HEK293 (cell line): Measurements from ENCODE around the gene VANGL2.

Experiments
- CTCF ChIP-seq: fragments of 450-650 bp; formaldehyde crosslinking; IDR thresholded peaks from 2 replicates; pipeline ENCODE4 v1.5.1; 2016; ENCODE audit warnings: missing biosample characterization, missing genetic modification characterization
- ZBTB26 ChIP-seq: fragments of 450-650 bp; formaldehyde crosslinking; optimal IDR thresholded peaks from 2 replicates; pipeline ENCODE3; 2016; ENCODE audit warnings: missing biosample characterization, mild to moderate bottlenecking, missing genetic modification characterization
- ZNF133 ChIP-seq: fragments of 450-650 bp; formaldehyde crosslinking; IDR thresholded peaks from 2 replicates; pipeline ENCODE4 v1.5.1; 2016; ENCODE audit warnings: missing biosample characterization, missing genetic modification characterization
- ZNF19 ChIP-seq: fragments of 450-650 bp; formaldehyde crosslinking; IDR thresholded peaks from 2 replicates; pipeline ENCODE4; 2016; ENCODE audit warnings: missing biosample characterization, missing genetic modification characterization, low read depth
- ZNF404 ChIP-seq: fragments of 450-650 bp; formaldehyde crosslinking; IDR thresholded peaks from 2 replicates; pipeline ENCODE4 v1.5.1; 2017; ENCODE audit warnings: missing biosample characterization, missing genetic modification characterization

- TF ChIP-seq ZBTB26 (tag by site-specific recombination) (no peak), ZNF404 (no peak), ZNF133 (no peak), CTCF (tag by site-specific recombination) (no peak), ZNF19 (tag by site-specific recombination) (no peak)
Observed at GRCh38 chr1:160453443-160453842, 53.1 kb downstream of the VANGL2 start.
